Measurements from ENCODE around the gene UGCG.

GRCh38 chr9:111966861-111967291 lies 70.3 kb downstream of the UGCG start:
- TF ChIP-seq GATA3 (IDR thresholded peaks at IDR 0.05; ENCODE audit: low read depth, low read length) (no peak), GATA2 (IDR thresholded peaks at IDR 0.05; ENCODE audit: low read depth, low read length) (no peak)

Data from SH-SY5Y (cell line).